Measurements from ENCODE around the gene WWP2.

DNA sequence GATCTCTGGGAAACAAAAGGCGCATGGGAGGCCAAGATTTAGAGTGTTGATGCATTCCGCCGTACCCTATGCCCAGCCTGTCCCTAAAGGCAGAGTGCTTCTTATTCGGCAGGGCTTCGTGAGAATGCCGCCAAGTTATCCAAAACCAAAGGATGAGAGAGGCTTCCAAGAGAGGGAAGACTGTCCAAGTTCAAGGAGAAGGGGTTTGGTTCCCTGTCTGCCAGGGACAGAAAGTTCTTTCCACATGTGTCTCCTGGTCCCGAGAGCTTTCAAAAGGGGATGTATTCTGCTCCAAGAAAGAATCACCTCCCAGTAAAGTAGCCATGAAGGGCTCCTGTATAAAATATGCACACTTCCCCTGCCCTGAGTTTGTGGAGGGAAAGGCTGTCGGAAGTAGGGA lies 146.9 kb downstream of the WWP2 start:
- no peak for TF ChIP-seq FOXM1 (IDR thresholded peaks at IDR 0.05; ENCODE audit: borderline replicate concordance)
- TF ChIP-seq ZNF384 (IDR thresholded peaks at IDR 0.05), result no peak
- no peak for TF ChIP-seq SP1 (IDR thresholded peaks at IDR 0.05)
- TF ChIP-seq HDGF (IDR thresholded peaks at IDR 0.05; ENCODE audit: borderline replicate concordance), result no peak
- no peak for TF ChIP-seq FOXA1 (IDR thresholded peaks at IDR 0.05)
- TF ChIP-seq LEF1 (IDR thresholded peaks at IDR 0.05; ENCODE audit: borderline replicate concordance), result no peak
- TF ChIP-seq SUZ12 (IDR thresholded peaks at IDR 0.05), result no peak
- TF ChIP-seq ELF4 (IDR thresholded peaks at IDR 0.05), result no peak
- no peak for TF ChIP-seq FOXK2 (IDR thresholded peaks at IDR 0.05)
- TF ChIP-seq, protein P1, sequence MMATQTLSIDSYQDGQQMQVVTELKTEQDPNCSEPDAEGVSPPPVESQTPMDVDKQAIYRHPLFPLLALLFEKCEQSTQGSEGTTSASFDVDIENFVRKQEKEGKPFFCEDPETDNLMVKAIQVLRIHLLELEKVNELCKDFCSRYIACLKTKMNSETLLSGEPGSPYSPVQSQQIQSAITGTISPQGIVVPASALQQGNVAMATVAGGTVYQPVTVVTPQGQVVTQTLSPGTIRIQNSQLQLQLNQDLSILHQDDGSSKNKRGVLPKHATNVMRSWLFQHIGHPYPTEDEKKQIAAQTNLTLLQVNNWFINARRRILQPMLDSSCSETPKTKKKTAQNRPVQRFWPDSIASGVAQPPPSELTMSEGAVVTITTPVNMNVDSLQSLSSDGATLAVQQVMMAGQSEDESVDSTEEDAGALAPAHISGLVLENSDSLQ (IDR thresholded peaks at IDR 0.05), result no peak
- TF ChIP-seq BHLHE40 (IDR thresholded peaks at IDR 0.05; ENCODE audit: borderline replicate concordance), result no peak
- TF ChIP-seq NFRKB (IDR thresholded peaks at IDR 0.05), result no peak
- no peak for TF ChIP-seq L3MBTL2 (conservative IDR thresholded peaks at IDR 0.05)

Data from HEK293T (cell line).